ENCODE data around the gene BAG1. TPM values are rescaled to one million over a fixed set of nuclear protein-coding genes. Genes with fewer than 3 reads are reported as not detected.

Gene BAG1
- total RNA-seq: 100 to 1,000 TPM; 162 to 166 TPM

- peak; percentile 99 for DNase-seq (ENCODE audit: low spot score)
- Histone ChIP-seq H3K27me3 (no peaks in the 10 kb centered on the region), H3K4me1 (peaks cover 0 to 25% of the 10 kb centered on the region in 2 donors), H3K36me3 (peaks cover 56% of the 10 kb centered on the region), H3K27ac (peak within 1 kb of the TSS; percentile 96 to 97), H3K4me3 (peak within 1 kb of the TSS; percentile 98), H3K9me3 (no peaks in the 10 kb centered on the region)
- TF ChIP-seq CTCF (IDR thresholded peaks at IDR 0.05): peak in 1 of 2 donors; percentile 46
These were observed at the start of gene BAG1, which contains the start of gene CHMP5 for GRCh38 chr9:33264473-33265177. Gene BAG1, minus strand, starts transcription at chr9:33264708. Gene CHMP5, plus strand, starts transcription at chr9:33265049. Its CDS starts 30 bp downstream, at chr9:33265079.

DNA sequence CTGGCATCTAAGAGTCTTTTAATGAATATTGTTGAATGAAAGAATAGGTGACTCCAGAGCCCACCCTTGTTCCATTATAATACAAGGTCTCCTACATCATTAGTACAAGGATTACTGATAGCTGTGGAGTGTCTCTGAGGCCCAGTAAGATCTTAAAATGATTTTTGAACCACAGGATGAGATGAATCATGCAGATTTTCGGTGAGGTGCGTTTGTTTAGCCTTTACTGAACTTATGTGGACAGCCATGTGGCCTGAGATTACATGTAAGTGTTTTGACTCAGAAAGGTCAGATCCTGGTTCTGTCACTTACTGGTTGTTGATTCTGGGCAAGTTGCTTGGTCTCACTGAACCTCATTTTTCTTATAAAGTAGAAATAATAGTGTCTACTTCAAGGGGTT, 47.4 kb upstream of the BAG1 start:
- TF ChIP-seq CTCF (IDR thresholded peaks at IDR 0.05): no peak
- no peaks in the 10 kb centered on the region for H3K4me1 ChIP-seq
- peaks cover 86% of the 10 kb centered on the region for H3K36me3 ChIP-seq
- no peaks in the 10 kb centered on the region for H3K27me3 ChIP-seq
- DNase-seq (ENCODE audit: low spot score): no peak
- H3K9me3 ChIP-seq: no peaks in the 10 kb centered on the region
- H3K27ac ChIP-seq: no peak overlapping the region
- no peak overlapping the region for H3K4me3 ChIP-seq

GRCh38 chr9:33310748-33311147, 46.2 kb upstream of the BAG1 start:
- peaks cover 99% of the 10 kb centered on the region for H3K36me3 ChIP-seq
- DNase-seq (ENCODE audit: low spot score): no peak
- no peak for TF ChIP-seq CTCF (IDR thresholded peaks at IDR 0.05)
- H3K27me3 ChIP-seq: no peaks in the 10 kb centered on the region
- H3K27ac ChIP-seq: no peak overlapping the region
- no peaks in the 10 kb centered on the region for H3K4me1 ChIP-seq
- H3K4me3 ChIP-seq: no peak overlapping the region
- H3K9me3 ChIP-seq: no peaks in the 10 kb centered on the region

- Histone ChIP-seq H3K9me3 (no peaks in the 10 kb centered on the region), H3K36me3 (peaks cover 100% of the 10 kb centered on the region), H3K4me3 (no peak overlapping the region), H3K27ac (no peak overlapping the region), H3K27me3 (no peaks in the 10 kb centered on the region), H3K4me1 (no peaks in the 10 kb centered on the region)
- no peak for DNase-seq (ENCODE audit: low spot score)
- TF ChIP-seq CTCF (IDR thresholded peaks at IDR 0.05): no peak
These were observed 45.4 kb upstream of the BAG1 start for GRCh38 chr9:33309903-33310302.

DNA sequence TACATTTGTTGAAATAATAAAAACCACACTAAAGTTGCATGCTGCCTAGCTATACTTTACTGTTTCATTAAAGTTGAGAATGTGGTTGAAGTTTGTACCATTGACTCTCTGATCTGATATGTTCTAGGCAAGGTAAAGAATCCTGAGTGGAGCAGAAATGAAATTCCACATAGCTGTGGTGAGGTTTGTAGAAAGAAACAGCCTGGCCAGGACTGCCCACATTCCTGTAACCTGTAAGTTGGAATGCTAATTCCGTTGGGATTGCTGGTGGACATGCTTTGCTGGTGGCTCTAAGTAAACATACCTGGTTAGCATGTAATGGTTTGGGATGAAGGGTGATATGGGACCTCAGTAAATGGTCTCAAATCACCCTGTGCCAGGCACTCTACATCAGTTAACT, 42.6 kb upstream of the BAG1 start:
- Histone ChIP-seq H3K4me1 (no peaks in the 10 kb centered on the region), H3K9me3 (no peaks in the 10 kb centered on the region), H3K27me3 (no peaks in the 10 kb centered on the region), H3K36me3 (peaks cover 100% of the 10 kb centered on the region), H3K4me3 (no peak overlapping the region), H3K27ac (no peak overlapping the region)
- no peak for DNase-seq (ENCODE audit: low spot score)
- no peak for TF ChIP-seq CTCF (IDR thresholded peaks at IDR 0.05)

DNA sequence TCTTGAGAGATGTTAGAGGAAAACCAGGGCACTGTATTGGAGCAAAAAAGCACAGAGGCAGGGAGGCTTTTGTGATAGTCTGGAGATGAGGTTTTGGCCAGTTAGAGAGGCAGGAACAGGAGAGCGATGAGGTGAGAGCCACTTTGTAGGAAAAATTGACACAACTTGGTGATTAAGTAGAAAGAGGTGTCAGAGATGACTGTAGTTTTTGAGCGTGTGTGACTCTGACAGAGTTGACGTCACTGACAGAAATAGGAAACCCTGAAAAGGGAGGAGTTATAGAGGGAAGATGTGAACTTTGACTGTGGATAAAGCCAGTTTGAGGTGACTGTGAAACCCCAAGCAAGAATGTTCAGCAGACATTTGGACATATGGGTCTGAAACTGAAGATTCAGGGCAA, 41.5 kb upstream of the BAG1 start:
- H3K4me3 ChIP-seq: no peak overlapping the region
- no peak for TF ChIP-seq CTCF (IDR thresholded peaks at IDR 0.05)
- peaks cover 100% of the 10 kb centered on the region for H3K36me3 ChIP-seq
- H3K27me3 ChIP-seq: no peaks in the 10 kb centered on the region
- no peak for DNase-seq (ENCODE audit: low spot score)
- H3K4me1 ChIP-seq: peaks cover 0 to under 1% of the 10 kb centered on the region in 2 donors
- no peaks in the 10 kb centered on the region for H3K9me3 ChIP-seq
- H3K27ac ChIP-seq: no peak overlapping the region

Measured in right atrium auricular region (tissue), 2 donors.